Subcutaneous adipose tissue (tissue), 4 donors: ENCODE results near the gene CCL11. TPM values are rescaled to one million over a fixed set of nuclear protein-coding genes. Genes with fewer than 3 reads are reported as not detected.

Experiments used
- total RNA-seq, 4 donors: library from RNA; depleted of rRNA; stranded (reverse); fragments of >200 nt; gene quantifications; one replicate each; pipeline ENCODE4 v1.1.0, GENCODE V29; 2016
- TF ChIP-seq, protein P1 (sequence below): fragments of 450-650 bp; IDR thresholded peaks from one replicate; pipeline ENCODE4 v1.5.1; 2016; ENCODE audit warnings: low read depth, mild to moderate bottlenecking, control low read depth, antibody characterized with exemption, moderate library complexity

The CCL11 gene
- total RNA-seq, 4 donors from 2014 or later = not detected

DNA sequence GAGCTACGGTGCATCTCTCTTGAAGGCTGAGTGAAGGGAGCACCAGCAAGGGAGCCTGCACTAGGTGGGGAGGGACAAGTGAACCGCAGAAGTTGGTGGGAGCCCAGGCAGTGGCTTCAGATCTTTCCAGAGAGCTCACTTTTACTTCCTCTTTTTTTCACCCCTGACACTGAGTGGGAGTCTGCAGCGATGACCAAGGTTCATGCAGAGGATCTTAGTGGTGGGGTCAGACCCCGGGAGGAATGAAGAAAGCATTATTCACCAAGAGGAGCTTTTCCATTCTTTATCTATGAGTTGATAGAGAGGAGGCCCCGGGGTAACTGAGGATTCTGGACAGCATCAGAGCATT lies 33.5 kb upstream of the CCL11 start:
- TF ChIP-seq, protein P1, sequence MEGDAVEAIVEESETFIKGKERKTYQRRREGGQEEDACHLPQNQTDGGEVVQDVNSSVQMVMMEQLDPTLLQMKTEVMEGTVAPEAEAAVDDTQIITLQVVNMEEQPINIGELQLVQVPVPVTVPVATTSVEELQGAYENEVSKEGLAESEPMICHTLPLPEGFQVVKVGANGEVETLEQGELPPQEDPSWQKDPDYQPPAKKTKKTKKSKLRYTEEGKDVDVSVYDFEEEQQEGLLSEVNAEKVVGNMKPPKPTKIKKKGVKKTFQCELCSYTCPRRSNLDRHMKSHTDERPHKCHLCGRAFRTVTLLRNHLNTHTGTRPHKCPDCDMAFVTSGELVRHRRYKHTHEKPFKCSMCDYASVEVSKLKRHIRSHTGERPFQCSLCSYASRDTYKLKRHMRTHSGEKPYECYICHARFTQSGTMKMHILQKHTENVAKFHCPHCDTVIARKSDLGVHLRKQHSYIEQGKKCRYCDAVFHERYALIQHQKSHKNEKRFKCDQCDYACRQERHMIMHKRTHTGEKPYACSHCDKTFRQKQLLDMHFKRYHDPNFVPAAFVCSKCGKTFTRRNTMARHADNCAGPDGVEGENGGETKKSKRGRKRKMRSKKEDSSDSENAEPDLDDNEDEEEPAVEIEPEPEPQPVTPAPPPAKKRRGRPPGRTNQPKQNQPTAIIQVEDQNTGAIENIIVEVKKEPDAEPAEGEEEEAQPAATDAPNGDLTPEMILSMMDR = no peak

DNA sequence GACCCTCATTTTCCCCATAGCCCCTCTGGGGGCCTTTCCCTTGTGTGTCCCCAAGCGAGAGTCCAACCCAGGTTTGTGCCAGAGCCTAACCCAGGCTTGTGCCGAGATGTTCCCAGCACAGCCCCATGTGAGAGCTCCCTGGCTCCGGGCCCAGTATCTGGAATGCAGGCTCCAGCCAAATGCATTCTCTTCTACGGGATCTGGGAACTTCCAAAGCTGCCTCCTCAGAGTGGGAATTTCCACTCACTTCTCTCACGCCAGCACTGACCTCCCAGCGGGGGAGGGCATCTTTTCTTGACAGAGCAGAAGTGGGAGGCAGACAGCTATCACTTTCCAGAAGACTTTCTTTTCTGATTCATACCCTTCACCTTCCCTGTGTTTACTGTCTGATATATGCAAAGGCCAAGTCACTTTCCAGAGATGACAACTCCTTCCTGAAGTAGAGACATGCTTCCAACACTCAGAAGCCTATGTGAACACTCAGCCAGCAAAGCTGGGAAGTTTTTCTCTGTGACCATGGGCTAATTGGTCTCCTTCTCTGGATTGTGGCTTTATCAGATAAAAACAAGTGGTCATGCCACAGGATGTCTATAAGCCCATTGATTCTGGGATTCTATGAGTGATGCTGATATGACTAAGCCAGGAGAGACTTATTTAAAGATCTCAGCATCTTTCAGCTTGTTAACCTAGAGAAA lies 33.0 kb upstream of the CCL11 start:
- TF ChIP-seq, protein P1 = no peak

DNA sequence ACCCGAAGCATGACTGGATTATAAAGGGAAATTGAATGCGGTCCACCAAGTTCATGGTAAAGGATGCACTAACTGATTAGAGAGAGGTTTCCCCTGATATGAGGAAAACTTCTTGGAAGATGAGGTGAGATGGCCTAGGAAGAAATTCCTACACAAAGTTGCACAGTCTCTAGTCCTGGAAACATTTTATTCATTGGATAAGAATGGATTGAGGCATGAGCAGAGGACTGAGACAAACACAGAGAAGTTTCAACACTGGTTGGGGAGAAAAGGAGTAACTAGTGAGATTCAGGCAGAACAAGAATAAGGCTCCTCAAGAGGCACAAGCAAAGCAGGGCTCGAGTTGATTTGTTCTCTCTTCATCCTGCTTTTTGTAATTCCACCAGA lies 32.4 kb upstream of the CCL11 start:
- TF ChIP-seq, protein P1 = no peak

DNA sequence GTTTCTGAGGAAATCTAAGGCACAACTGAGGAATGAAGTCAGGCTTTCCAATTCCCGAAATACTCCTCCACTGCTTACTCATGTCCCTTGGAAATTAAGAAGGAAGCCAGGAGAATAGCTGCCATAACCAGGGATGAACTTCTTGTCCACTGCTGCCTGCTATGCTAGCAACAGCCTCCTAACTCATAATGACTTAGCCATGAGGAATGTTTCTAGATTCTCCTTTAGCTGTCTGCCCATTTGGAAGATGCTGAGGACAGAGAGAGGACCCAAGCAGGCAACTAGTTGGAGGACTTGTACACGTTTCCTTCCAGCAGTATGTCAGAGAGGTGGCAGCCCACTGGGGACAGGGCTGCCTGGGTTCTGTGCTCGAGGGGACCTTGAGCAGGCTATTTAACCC lies 31.4 kb upstream of the CCL11 start:
- TF ChIP-seq, protein P1 = no peak

DNA sequence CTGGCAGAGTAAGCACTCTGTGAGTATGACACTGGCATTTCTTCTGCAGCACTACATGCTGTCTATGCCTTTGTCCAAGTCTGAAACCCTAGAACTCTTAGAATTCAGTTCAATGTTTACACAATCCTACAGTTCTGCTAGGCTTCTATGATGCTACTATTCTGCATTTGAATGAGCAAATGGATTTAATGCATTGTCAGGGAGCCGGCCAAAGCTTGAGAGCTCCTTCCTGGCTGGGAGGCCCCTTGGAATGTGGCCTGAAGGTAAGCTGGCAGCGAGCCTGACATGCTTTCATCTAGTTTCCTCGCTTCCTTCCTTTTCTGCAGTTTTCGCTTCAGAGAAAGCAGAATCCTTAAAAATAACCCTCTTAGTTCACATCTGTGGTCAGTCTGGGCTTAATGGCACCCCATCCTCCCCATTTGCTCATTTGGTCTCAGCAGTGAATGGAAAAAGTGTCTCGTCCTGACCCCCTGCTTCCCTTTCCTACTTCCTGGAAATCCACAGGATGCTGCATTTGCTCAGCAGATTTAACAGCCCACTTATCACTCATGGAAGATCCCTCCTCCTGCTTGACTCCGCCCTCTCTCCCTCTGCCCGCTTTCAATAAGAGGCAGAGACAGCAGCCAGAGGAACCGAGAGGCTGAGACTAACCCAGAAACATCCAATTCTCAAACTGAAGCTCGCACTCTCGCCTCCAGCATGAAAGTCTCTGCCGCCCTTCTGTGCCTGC lies 30.7 kb upstream of the CCL11 start, which contains the start of gene CCL2:
TSS of gene CCL2 (plus strand) at position 635 of the 730 bp plus-strand sequence. CDS start at position 700, 65 bp downstream.
- TF ChIP-seq, protein P1 = no peak

DNA sequence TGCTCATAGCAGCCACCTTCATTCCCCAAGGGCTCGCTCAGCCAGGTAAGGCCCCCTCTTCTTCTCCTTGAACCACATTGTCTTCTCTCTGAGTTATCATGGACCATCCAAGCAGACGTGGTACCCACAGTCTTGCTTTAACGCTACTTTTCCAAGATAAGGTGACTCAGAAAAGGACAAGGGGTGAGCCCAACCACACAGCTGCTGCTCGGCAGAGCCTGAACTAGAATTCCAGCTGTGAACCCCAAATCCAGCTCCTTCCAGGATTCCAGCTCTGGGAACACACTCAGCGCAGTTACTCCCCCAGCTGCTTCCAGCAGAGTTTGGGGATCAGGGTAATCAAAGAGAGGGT lies 30.2 kb upstream of the CCL11 start:
- TF ChIP-seq, protein P1 = no peak

DNA sequence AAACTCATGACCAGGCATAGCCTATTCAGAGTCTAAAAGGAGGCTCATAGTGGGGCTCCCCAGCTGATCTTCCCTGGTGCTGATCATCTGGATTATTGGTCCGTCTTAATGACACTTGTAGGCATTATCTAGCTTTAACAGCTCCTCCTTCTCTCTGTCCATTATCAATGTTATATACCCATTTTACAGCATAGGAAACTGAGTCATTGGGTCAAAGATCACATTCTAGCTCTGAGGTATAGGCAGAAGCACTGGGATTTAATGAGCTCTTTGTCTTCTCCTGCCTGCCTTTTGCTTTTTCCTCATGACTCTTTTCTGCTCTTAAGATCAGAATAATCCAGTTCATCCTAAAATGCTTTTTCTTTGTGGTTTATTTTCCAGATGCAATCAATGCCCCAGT lies 29.7 kb upstream of the CCL11 start:
- TF ChIP-seq, protein P1 = no peak
